ENCODE measurements around the gene DNER.
"Not testable (repeated sequence)": the region's sequence is repeated elsewhere in the genome, so short reads cannot be mapped to it uniquely, and the experiment has no call there.

The DNER gene

GRCh38 chr2:229562472-229563127 lies 151.8 kb downstream of the DNER start:
- DNase-seq, result no peak

DNA sequence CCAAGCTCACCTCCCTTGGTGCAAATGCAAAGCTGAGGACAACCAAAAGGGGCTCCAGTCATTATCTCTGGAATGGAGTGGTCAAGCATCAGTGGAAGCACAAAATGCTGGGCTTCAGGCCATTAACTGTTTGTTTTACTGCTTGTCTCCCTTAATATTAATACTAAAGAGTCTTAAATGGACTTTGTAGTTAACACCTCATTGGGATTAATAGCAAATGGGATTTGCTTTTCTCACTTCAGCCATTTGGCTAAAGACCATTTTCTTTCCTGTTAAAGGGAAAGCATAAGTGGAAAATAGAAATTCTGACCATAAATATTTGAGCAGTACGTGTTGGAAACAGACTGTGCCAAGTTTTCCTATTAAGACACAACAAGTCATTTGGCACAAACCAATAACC lies 154.4 kb downstream of the DNER start:
- no peak for DNase-seq

DNA sequence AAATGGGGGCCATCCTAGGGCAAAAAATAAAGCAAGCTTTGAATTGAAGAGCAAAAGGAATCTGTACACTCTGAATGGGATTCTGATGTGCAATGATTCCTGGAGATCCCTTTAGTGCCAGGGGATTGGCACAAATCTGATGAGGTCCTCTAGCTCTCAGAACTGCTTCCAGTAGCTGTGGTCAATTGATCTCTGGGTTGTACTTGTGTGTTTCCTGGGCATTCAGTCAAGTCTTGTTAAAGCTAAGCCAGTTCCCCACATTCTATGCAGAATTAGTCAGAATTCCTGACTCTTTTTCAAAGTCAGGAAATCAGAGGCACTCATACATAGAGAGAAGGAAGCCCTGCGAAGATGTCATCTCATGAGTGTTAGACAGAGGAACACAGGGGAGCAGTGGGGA lies 161.3 kb downstream of the DNER start:
- DNase-seq, result no peak

GRCh38 chr2:229543176-229543873 lies 171.0 kb downstream of the DNER start:
- no peak for DNase-seq

DNA sequence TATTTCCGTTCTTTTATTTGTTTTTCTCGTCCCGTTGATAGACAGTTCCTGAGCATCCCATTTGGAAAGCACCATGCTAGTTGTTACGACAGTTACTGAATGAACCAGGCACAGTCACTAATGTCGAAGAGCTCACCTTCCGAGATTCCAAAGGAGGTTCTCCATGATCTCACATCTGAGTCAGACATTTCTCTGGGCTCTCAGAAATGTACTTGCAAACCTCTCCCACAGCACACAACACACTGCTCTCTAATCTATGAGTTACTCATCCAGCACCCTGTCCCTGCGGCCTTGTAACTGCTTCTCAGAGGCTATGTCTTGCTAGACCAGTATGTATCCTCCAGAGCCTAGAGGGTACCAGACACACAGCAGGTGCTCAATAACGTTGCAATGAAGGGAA lies 174.7 kb downstream of the DNER start:
- no peak for DNase-seq

DNA sequence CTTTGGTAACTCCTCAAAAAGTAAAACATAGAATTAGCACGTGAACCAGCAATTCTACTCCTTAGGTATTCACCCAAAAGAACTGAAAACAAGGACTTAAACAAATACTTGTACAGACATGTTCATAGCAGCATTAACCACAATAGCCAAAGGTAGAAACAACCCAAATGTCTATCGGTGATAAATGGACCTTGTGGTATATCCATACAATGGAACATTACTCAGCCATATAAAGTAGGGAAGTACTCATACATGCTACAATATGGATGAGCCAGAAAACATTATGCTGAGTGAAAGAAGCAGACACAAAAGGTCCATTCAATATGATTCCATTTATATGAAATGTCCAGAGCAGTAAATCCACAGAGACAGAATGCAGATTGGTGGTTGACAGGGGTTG lies 182.8 kb downstream of the DNER start:
- DNase-seq, result no peak

GRCh38 chr2:229530434-229530833 lies 183.9 kb downstream of the DNER start:
- no peak for DNase-seq

DNA sequence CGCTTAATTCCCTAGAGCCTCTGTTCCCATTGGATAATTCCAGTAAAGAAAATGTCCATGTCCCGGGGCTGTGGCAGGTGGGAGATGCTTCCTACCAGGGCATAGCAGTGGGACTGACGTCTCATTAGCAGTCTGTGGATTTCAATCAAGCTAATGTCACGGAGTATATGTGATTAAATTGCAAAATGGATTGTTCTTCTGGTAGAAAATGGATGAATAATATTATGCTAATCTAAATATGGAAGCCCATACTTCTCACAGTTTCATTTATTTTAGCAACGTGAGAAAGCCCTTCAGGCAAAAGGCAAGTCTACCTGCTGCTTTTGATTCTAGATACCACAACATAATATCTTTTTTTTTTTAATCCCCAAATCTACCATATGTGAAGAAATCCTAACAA lies 185.5 kb downstream of the DNER start:
- no peak for DNase-seq

DNA sequence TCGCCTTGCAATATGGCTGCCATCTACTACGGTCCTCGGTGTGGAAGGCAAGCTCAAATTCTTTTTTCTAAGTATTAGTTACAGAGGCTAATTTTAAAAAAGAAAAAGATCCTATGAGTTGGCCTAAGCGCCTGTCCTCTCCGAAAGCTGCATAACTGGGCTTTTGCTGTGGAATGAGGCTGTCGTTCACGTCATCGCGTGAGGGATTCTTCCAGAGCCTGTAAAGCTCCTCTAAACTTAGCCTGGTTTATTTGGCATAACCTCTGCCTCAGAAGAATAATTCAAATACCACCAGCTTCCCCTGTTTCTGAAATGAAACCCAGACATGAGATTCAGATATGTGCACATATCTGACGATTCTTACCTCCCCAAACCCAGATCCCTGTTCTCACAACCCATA lies 187.4 kb downstream of the DNER start:
- no peak for DNase-seq

- no peak for DNase-seq
Measured at GRCh38 chr2:229524799-229525198, 189.6 kb downstream of the DNER start.

GRCh38 chr2:229523663-229524062 lies 190.7 kb downstream of the DNER start:
- DNase-seq, result no peak

DNA sequence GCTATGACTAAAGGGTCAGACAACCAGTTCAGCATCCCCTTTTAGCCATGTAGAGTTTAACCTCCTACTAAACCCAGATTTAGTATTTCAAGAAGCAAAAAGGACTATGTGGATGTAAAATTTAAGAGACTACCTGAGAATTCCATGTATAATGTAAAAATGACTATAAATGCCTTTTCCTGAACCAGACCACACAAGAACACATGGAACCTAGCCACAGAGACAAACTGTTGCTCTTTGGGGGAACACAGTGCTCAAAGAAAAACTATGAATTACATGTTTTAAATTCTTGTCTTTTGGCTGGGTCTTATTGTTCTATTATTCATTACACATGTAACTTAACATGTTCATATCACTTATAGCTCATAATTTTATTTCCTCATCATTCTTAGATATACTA lies 192.8 kb downstream of the DNER start:
- DNase-seq, result no peak

DNA sequence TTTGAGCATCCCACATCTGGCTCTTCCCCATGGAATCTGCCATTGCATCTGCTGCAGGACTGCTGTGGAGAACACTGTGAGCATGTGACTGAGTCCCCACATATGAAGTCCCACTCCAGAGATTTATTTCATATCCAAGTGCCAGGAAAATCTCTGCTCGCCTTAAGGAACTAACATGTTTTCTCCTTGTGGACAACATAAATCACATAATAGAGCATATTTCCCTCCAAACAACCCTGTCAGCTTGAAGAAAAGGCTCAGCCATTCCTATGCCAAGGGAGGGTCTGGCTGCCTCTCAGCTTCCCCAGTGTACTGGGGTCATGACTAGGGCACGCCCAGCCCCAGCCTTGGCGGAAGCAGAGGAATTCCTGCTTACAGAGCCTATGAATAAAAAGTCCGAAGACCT lies 193.7 kb downstream of the DNER start:
- DNase-seq, result no peak

DNA sequence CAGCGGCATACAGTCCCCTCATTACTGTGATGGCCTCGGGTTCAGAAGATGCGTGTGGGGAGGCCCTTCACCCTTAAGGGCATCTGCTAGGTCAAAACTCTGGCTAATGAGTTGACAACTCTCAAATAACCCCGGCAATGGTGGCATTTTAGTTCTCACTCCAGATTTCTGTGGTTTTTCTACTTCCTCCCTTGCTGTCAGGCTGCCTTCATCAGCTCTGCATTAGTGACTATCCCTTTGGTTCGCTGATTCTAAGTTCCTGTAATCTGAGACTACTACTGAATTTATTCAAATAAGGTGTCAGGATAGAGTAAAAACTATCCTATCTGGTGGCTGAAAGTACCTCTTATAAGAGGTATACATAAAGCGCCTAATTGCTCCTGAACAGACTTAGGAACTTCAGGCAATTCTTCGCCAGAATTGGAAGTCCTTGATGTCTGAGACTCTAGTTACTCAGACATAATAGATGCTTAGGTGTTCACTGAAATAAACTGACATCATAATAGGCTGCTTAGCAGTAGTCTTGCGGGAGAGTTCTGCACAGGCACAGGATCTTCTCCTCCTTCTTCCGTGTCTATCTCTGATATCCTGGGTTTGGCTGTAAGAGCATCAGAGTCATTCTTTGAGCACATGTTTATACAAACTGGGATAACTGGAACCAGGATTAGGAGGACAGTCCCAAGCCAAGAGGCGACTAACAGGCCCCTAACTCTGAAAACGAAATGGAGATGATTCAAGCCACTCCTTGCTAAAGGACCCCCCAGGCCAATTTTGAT lies 194.5 kb downstream of the DNER start:
- DNase-seq, result no peak

DNA sequence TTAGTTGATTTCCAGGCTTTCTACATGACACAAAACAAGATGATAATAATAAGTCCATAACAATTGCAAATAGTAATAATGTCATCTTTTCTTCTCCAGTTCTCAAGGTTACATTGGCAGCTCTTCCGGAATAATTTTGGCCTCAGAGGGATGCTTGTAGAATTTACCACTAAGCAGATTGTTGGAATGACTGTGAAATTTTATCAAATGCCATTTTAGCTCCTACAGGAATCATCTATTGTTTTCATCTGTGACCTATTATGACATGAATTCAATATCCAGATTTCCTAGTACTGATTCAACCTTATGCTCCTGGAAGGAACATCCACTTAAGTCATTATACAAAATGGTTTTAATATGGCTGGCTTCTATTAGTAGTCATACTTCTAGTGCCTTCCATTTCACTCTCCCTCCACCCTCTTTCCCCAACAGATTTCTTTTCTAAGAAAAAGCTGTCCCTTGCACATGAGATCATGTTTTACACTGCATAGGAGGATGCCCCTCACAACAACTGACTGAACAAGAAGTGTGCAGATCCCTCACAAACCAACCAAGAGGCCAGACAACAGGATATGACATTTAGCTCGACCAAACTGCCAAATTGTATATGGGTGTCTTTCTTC lies 200.0 kb downstream of the DNER start:
- no peak for DNase-seq

DNA sequence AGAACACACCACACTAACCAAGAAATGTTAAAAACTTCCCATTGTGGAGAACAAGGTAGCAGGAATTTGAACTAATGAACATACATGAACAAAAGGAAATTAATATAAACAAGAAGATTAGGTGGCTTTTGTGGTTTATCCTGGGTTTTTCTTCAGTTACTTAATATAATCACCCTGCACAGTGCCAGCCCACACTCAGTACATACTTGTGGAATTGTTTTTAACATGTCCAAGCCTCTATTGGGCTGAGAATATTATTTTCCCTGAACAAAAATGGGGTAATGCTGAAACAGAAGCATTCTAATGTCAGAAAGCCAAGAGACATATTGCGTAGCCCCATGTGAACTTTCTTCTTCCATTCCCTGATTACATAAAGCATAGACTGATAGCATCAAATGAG lies 202.8 kb downstream of the DNER start:
- DNase-seq, result no peak

GRCh38 chr2:229506699-229507098 lies 207.7 kb downstream of the DNER start:
- DNase-seq, result not testable (repeated sequence)

DNA sequence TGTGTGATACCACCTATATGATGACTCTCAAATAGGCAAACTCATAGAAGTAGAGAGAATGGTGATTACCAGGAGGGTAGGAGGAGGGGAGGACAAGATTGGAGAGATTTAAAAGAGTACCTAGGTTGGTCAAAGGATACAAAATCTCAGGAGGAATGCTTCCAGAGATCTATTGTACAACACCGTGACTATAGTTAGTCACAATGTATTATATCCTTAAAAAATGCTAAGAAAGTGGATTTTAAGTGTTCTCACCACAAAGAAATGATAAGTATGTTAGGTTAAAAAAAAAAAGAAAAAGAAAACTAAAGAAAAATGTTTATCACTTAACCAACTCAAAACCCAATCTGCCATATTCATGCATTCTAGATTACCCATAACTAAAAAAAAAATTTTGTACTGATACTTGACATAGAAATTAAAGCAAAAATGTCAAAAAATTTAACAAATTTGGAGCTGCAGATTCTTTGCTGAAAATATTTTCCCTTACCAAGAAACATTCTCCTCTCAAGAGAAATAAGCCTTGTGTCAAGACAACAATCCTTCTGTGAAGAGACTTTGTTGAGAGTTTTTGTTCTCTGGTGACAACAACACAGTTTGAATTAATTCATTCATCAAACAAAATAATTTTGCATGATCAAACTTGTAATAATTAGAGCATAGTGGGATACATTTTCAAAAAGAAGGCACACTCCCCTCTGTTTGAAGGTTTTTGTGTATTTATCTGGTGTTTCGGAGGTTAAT lies 213.1 kb downstream of the DNER start:
- DNase-seq, result no peak

GRCh38 chr2:229492034-229492433 lies 222.3 kb downstream of the DNER start:
- no peak for DNase-seq

GRCh38 chr2:229490167-229490566 lies 224.2 kb downstream of the DNER start:
- DNase-seq, result no peak

GRCh38 chr2:229489016-229489415 lies 225.3 kb downstream of the DNER start:
- no peak for DNase-seq

DNA sequence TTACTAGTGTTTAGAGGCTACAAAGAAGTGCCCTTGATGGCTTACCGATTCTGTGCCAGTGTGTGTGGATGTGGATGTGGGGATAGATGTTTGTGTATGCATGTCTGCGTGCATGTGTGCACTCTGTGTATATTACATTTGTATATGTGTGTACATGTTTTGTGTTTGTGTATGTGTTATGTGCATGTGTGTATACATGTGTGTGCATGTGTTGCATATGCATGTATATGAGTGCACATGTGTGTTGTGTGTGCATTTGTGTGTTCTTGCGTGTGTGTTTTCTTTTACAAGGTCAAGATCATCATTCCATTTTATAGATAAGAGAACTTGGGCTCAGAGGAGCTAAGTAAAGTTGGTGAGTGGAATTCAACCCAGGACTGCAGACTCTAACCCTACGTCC lies 226.1 kb downstream of the DNER start:
- no peak for DNase-seq

DNA sequence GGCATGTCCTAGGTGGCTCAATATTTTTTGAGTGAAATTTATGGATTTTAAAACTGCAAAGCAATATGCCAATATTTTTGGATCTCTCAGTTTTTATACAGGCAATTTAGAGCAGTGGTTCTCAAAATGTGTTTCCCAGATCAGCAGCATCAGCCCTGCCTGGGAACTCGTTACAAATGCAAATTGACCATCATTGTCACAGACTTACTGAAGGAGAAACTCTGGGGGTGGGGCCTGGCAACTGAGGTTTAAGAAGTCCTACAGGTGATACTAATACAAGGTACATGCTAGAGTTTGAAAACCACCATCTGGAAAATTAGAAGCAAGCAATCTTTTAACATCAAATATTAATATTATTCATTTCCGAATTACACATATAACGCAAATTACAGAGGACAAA lies 227.7 kb downstream of the DNER start:
- no peak for DNase-seq

Data from kidney glomerular epithelial cell (primary cell).